HEK293T (cell line): ENCODE data around the gene CELF2.

Source experiments
- SP1 ChIP-seq: fragments of 450-650 bp; IDR thresholded peaks from 2 replicates; pipeline ENCODE4 v1.6.1; 2017
- SUZ12 ChIP-seq: fragments of 450-650 bp; IDR thresholded peaks from 2 replicates; pipeline ENCODE4 v1.6.1; 2016; ENCODE audit warnings: mild to moderate bottlenecking

DNA sequence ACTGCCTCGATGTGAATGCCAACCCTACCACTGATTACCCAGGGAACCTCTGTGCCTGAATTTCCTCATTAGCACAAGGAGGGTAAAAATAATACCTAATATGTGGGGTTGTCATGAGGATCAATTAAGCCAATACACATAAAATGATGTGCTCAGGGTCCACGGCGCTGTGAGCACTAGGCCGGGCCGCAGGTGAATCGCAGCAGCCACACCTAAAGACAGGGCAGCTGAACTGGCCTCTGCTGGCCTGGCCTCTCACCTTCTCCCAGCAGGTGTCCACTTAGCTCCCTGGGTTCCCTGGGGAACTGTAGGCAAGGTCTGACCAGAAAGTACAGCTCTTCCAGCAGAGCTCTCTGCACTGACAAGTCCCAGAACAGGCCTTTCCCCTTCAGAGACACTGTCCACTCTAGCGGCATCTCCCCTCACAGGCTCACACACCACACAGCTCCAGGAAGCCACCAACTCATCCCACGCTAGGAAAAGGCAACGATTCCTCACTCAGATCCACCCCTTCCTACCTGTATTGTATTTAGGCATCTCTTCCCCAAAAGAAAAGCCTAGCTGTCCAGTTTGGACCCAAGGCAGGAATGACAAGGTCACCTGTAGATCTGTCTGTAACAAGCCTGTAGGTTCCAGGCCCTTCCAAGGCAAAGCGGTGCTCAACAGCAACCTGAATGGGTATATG is 320.6 kb downstream of the CELF2 start:
- TF ChIP-seq SUZ12 = no peak
- no peak for TF ChIP-seq SP1
